T-helper 2 cell treated with Interferon-gamma antibody and Interleukin-4, amounts not matched to agents 5 μg/mL and 100 μg/mL, for 36 hours (primary cell): ENCODE data around the gene TOMM40L.

Source experiments
- DNase-seq: peaks from one replicate; pipeline ENCODE4 v3.0.0; 2021; ENCODE audit warnings: low spot score
- H3K27ac Mint-ChIP-seq: one replicate; pipeline ENCODE4 v1.8.0; 2021; ENCODE audit warnings: mild to moderate bottlenecking, mixed read lengths
- H3K27me3 Mint-ChIP-seq: one replicate; pipeline ENCODE4 v1.8.0; 2021; ENCODE audit warnings: low read depth, mixed read lengths
- H3K36me3 Mint-ChIP-seq: one replicate; pipeline ENCODE4 v1.8.0; 2021; ENCODE audit warnings: low read depth, mixed read lengths
- H3K4me1 Mint-ChIP-seq: one replicate; pipeline ENCODE4 v1.8.0; 2021; ENCODE audit warnings: low read depth, mixed read lengths
- H3K4me3 Mint-ChIP-seq: one replicate; pipeline ENCODE4 v1.8.0; 2022; ENCODE audit warnings: mild to moderate bottlenecking, moderate library complexity, mixed read lengths
- H3K9me3 Mint-ChIP-seq: one replicate; pipeline ENCODE4 v1.8.0; 2021; ENCODE audit warnings: mixed read lengths

TOMM40L gene

GRCh38 chr1:161260376-161261260 is 34.8 kb downstream of the TOMM40L start:
- peaks cover 23% of the 10 kb centered on the region for H3K9me3 Mint-ChIP-seq
- H3K27ac Mint-ChIP-seq: no peak overlapping the region
- no peak overlapping the region for H3K4me3 Mint-ChIP-seq
- H3K36me3 Mint-ChIP-seq: peaks cover 5% of the 10 kb centered on the region
- H3K27me3 Mint-ChIP-seq: peaks cover 49% of the 10 kb centered on the region
- no peak for DNase-seq
- H3K4me1 Mint-ChIP-seq: peaks cover 6% of the 10 kb centered on the region

- no peak for DNase-seq
- Mint-ChIP-seq H3K36me3 (peaks cover 4% of the 10 kb centered on the region), H3K4me3 (no peak overlapping the region), H3K27ac (no peak overlapping the region), H3K9me3 (peaks cover 14% of the 10 kb centered on the region), H3K27me3 (peaks cover 49% of the 10 kb centered on the region), H3K4me1 (peaks cover 6% of the 10 kb centered on the region)
These were observed 35.7 kb downstream of the TOMM40L start for GRCh38 chr1:161261261-161262235.

- Mint-ChIP-seq H3K9me3 (no peaks in the 10 kb centered on the region), H3K36me3 (no peaks in the 10 kb centered on the region), H3K27ac (no peak overlapping the region), H3K4me1 (peaks cover 3% of the 10 kb centered on the region), H3K4me3 (no peak overlapping the region), H3K27me3 (peaks cover 23% of the 10 kb centered on the region)
- DNase-seq: no peak
These were observed 39.4 kb downstream of the TOMM40L start for GRCh38 chr1:161265305-161265704.

GRCh38 chr1:161266202-161266601 is 40.3 kb downstream of the TOMM40L start:
- no peak for DNase-seq
- no peaks in the 10 kb centered on the region for H3K9me3 Mint-ChIP-seq
- H3K27me3 Mint-ChIP-seq: peaks cover 15% of the 10 kb centered on the region
- H3K4me3 Mint-ChIP-seq: no peak overlapping the region
- no peak overlapping the region for H3K27ac Mint-ChIP-seq
- H3K36me3 Mint-ChIP-seq: no peaks in the 10 kb centered on the region
- H3K4me1 Mint-ChIP-seq: peaks cover 3% of the 10 kb centered on the region

GRCh38 chr1:161266836-161267235 is 41.0 kb downstream of the TOMM40L start:
- peaks cover 3% of the 10 kb centered on the region for H3K4me1 Mint-ChIP-seq
- H3K36me3 Mint-ChIP-seq: no peaks in the 10 kb centered on the region
- no peaks in the 10 kb centered on the region for H3K9me3 Mint-ChIP-seq
- H3K4me3 Mint-ChIP-seq: no peak overlapping the region
- H3K27ac Mint-ChIP-seq: no peak overlapping the region
- DNase-seq: no peak
- peaks cover 11% of the 10 kb centered on the region for H3K27me3 Mint-ChIP-seq

- no peak overlapping the region for H3K27ac Mint-ChIP-seq
- H3K4me3 Mint-ChIP-seq: no peak overlapping the region
- DNase-seq: no peak
- no peaks in the 10 kb centered on the region for H3K9me3 Mint-ChIP-seq
- peaks cover 3% of the 10 kb centered on the region for H3K4me1 Mint-ChIP-seq
- H3K27me3 Mint-ChIP-seq: peaks cover 9% of the 10 kb centered on the region
- H3K36me3 Mint-ChIP-seq: no peaks in the 10 kb centered on the region
These were observed 41.5 kb downstream of the TOMM40L start for GRCh38 chr1:161267321-161267720.

GRCh38 chr1:161273402-161273801 is 47.5 kb downstream of the TOMM40L start:
- DNase-seq: no peak
- H3K27ac Mint-ChIP-seq: no peak overlapping the region
- H3K4me3 Mint-ChIP-seq: no peak overlapping the region
- no peaks in the 10 kb centered on the region for H3K9me3 Mint-ChIP-seq
- H3K27me3 Mint-ChIP-seq: peaks cover 24% of the 10 kb centered on the region
- no peaks in the 10 kb centered on the region for H3K36me3 Mint-ChIP-seq
- no peaks in the 10 kb centered on the region for H3K4me1 Mint-ChIP-seq

- peaks cover 34% of the 10 kb centered on the region for H3K27me3 Mint-ChIP-seq
- no peaks in the 10 kb centered on the region for H3K36me3 Mint-ChIP-seq
- no peaks in the 10 kb centered on the region for H3K9me3 Mint-ChIP-seq
- no peak overlapping the region for H3K4me3 Mint-ChIP-seq
- DNase-seq: no peak
- H3K4me1 Mint-ChIP-seq: no peaks in the 10 kb centered on the region
- no peak overlapping the region for H3K27ac Mint-ChIP-seq
These were observed 49.0 kb downstream of the TOMM40L start for GRCh38 chr1:161274874-161275273.
